B cell (primary cell): ENCODE data around the gene CTNNA3.

Experiments used
- EZH2 ChIP-seq: IDR thresholded peaks from 2 replicates; pipeline ENCODE4 v1.6.1; 2012; ENCODE audit warnings: borderline replicate concordance, low read depth, mild to moderate bottlenecking, moderate library complexity, low read length; ENCODE audit not compliant: insufficient read depth, poor library complexity, severe bottlenecking
- TF ChIP-seq, protein P1 (sequence below): fragments of 200-600 bp; IDR thresholded peaks from one replicate; pipeline ENCODE4 v1.8.0; 2022; ENCODE audit warnings: antibody characterized with exemption, mild to moderate bottlenecking

DNA sequence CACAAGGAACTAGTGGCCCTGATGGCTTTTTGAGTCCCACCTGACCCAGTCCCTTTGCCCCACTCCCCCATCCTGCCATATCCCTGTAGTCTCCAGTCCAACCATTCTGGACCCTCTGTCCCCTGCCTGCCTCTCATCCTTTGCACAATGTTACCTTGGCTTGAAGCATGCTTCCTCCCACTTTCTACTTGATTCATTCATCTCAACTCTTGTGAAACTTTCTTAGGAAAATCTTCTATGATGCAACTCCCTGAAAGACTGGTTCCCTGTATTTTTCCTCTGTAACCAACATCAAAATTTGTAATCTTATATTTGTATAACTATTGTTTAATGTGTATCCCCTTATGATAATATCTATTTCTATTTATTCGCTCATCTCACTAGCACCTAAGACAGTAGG is 618.6 kb downstream of the CTNNA3 start:
- TF ChIP-seq, protein P1, sequence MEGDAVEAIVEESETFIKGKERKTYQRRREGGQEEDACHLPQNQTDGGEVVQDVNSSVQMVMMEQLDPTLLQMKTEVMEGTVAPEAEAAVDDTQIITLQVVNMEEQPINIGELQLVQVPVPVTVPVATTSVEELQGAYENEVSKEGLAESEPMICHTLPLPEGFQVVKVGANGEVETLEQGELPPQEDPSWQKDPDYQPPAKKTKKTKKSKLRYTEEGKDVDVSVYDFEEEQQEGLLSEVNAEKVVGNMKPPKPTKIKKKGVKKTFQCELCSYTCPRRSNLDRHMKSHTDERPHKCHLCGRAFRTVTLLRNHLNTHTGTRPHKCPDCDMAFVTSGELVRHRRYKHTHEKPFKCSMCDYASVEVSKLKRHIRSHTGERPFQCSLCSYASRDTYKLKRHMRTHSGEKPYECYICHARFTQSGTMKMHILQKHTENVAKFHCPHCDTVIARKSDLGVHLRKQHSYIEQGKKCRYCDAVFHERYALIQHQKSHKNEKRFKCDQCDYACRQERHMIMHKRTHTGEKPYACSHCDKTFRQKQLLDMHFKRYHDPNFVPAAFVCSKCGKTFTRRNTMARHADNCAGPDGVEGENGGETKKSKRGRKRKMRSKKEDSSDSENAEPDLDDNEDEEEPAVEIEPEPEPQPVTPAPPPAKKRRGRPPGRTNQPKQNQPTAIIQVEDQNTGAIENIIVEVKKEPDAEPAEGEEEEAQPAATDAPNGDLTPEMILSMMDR = no peak
- no peak for TF ChIP-seq EZH2
